ENCODE results near the gene SPECC1L.

The SPECC1L gene

GRCh38 chr22:24337894-24338645 is 67.4 kb downstream of the SPECC1L start:
- in situ Hi-C loops (cut with MboI; ENCODE audit: low pct_unique_long_range_greater_than_20kb, low sequenced_read_pairs, unreplicated experiment) = no loop called here
- DNase-seq (ENCODE audit: low spot score) = no peak
- TF ChIP-seq CTCF (IDR thresholded peaks at IDR 0.05; ENCODE audit: extremely low read depth, insufficient read depth, missing control alignments) = no peak

GRCh38 chr22:24338726-24339451 is 68.3 kb downstream of the SPECC1L start:
- TF ChIP-seq CTCF (IDR thresholded peaks at IDR 0.05; ENCODE audit: extremely low read depth, insufficient read depth, missing control alignments) = no peak
- no peak for DNase-seq (ENCODE audit: low spot score)
- in situ Hi-C loops (cut with MboI; ENCODE audit: low pct_unique_long_range_greater_than_20kb, low sequenced_read_pairs, unreplicated experiment) = no loop called here

- no peak for TF ChIP-seq CTCF (IDR thresholded peaks at IDR 0.05; ENCODE audit: extremely low read depth, insufficient read depth, missing control alignments)
- in situ Hi-C loops (cut with MboI; ENCODE audit: low pct_unique_long_range_greater_than_20kb, low sequenced_read_pairs, unreplicated experiment) = no loop called here
- DNase-seq (ENCODE audit: low spot score) = no peak
These were observed 68.8 kb downstream of the SPECC1L start for GRCh38 chr22:24339452-24339747.

- TF ChIP-seq CTCF (IDR thresholded peaks at IDR 0.05; ENCODE audit: extremely low read depth, insufficient read depth, missing control alignments) = no peak
- DNase-seq (ENCODE audit: low spot score) = no peak
- in situ Hi-C loops (cut with MboI; ENCODE audit: low pct_unique_long_range_greater_than_20kb, low sequenced_read_pairs, unreplicated experiment) = no loop called here
These were observed 71.0 kb downstream of the SPECC1L start for GRCh38 chr22:24341627-24342026.

GRCh38 chr22:24350627-24351026 is 80.0 kb downstream of the SPECC1L start:
- in situ Hi-C loops (cut with MboI; ENCODE audit: low pct_unique_long_range_greater_than_20kb, low sequenced_read_pairs, unreplicated experiment) = no loop called here
- TF ChIP-seq CTCF (IDR thresholded peaks at IDR 0.05; ENCODE audit: extremely low read depth, insufficient read depth, missing control alignments) = no peak
- DNase-seq (ENCODE audit: low spot score) = no peak

GRCh38 chr22:24353121-24353520 is 82.5 kb downstream of the SPECC1L start:
- no peak for TF ChIP-seq CTCF (IDR thresholded peaks at IDR 0.05; ENCODE audit: extremely low read depth, insufficient read depth, missing control alignments)
- DNase-seq (ENCODE audit: low spot score) = no peak

More at GRCh38 chr22:24353121-24353520, 82.5 kb downstream of the SPECC1L start:
- in situ Hi-C loops (cut with MboI; ENCODE audit: low pct_unique_long_range_greater_than_20kb, low sequenced_read_pairs, unreplicated experiment) = no loop called here
